Breast epithelium (tissue), 4 donors: ENCODE data around the gene SIM1. TPM values are rescaled to one million over a fixed set of nuclear protein-coding genes. Genes with fewer than 3 reads are reported as not detected.

Experiments used
- DNase-seq, 2 donors: peaks; one replicate each; pipeline ENCODE4 v3.0.0-alpha.2; 2019; ENCODE audit warnings: low spot score in 2 of 2
- H3K27ac ChIP-seq, 2 donors: fragments of 200-600 bp; sonication (generic) in 1 of 2; one replicate each; pipeline ENCODE4 v1.5.1; 2016 to 2019; ENCODE audit warnings: mild to moderate bottlenecking in 1 of 2
- H3K27me3 ChIP-seq, 2 donors: fragments of 200-600 bp; sonication (generic) in 1 of 2; one replicate each; pipeline versions ENCODE4 v1.5.1 to v1.6.0; 2017 to 2019; ENCODE audit warnings: control low read depth in 1 of 2, mild to moderate bottlenecking in 1 of 2
- H3K36me3 ChIP-seq: fragments of 200-600 bp; one replicate; pipeline ENCODE4 v1.5.1; 2019
- H3K4me1 ChIP-seq, 2 donors: fragments of 200-600 bp; sonication (generic); one replicate each; pipeline ENCODE4 v1.5.1; 2016 to 2019; ENCODE audit warnings: control low read depth in 1 of 2
- H3K4me3 ChIP-seq, 3 donors: fragments of 200-600 bp; sonication (generic); 1 replicate in 2 of 3; 2 replicates in 1 of 3; pipeline ENCODE4 v1.5.1; 2016 to 2019; ENCODE audit warnings: mild to moderate bottlenecking in 3 of 3, moderate library complexity in 2 of 3
- H3K9me3 ChIP-seq, 2 donors: fragments of 200-600 bp; sonication (generic) in 1 of 2; one replicate each; pipeline ENCODE4 v1.5.1; 2016 to 2019; ENCODE audit warnings: control low read depth in 1 of 2
- POLR2A ChIP-seq: fragments of 450-650 bp; IDR thresholded peaks from one replicate; pipeline ENCODE4 v1.6.1; 2016; ENCODE audit warnings: antibody characterized with exemption, mild to moderate bottlenecking, moderate library complexity
- POLR2AphosphoS5 ChIP-seq, 3 donors: sonication (generic); formaldehyde crosslinking; IDR thresholded peaks; one replicate each; pipeline ENCODE4 v1.6.1; 2017; ENCODE audit warnings: antibody characterized with exemption in 3 of 3
- intact Hi-C: fragments of 100-400 bp; cut with DNase I; formaldehyde crosslinking; loops from one replicate; pipeline ENCODE4 v1.15.1; 2023; ENCODE audit warnings: low total_unique reads
- total RNA-seq, 3 donors: library from RNA; depleted of rRNA; stranded (reverse); fragments of >200 nt; gene quantifications; one replicate each; pipeline ENCODE4 v1.1.0, GENCODE V29; 2016
- TF ChIP-seq, protein P1 (sequence below), 3 donors: fragments of 450-650 bp; IDR thresholded peaks; one replicate each; pipeline ENCODE4 v1.5.1; 2016 to 2017; ENCODE audit warnings: antibody characterized with exemption in 3 of 3, mild to moderate bottlenecking in 3 of 3, moderate library complexity in 3 of 3

The SIM1 gene
- total RNA-seq, 3 donors from 2014 or later = 0.59 to 7.2 (median 2.0) TPM

GRCh38 chr6:100381111-100381510 lies 83.6 kb downstream of the SIM1 start:
- intact Hi-C loops = no loop called here
- TF ChIP-seq POLR2AphosphoS5 (IDR thresholded peaks at IDR 0.05) (no peak), POLR2A (no peak)
- TF ChIP-seq, protein P1, sequence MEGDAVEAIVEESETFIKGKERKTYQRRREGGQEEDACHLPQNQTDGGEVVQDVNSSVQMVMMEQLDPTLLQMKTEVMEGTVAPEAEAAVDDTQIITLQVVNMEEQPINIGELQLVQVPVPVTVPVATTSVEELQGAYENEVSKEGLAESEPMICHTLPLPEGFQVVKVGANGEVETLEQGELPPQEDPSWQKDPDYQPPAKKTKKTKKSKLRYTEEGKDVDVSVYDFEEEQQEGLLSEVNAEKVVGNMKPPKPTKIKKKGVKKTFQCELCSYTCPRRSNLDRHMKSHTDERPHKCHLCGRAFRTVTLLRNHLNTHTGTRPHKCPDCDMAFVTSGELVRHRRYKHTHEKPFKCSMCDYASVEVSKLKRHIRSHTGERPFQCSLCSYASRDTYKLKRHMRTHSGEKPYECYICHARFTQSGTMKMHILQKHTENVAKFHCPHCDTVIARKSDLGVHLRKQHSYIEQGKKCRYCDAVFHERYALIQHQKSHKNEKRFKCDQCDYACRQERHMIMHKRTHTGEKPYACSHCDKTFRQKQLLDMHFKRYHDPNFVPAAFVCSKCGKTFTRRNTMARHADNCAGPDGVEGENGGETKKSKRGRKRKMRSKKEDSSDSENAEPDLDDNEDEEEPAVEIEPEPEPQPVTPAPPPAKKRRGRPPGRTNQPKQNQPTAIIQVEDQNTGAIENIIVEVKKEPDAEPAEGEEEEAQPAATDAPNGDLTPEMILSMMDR (IDR thresholded peaks at IDR 0.05) = no peak
- no peaks in the 10 kb centered on the region for H3K27me3 ChIP-seq

GRCh38 chr6:100379386-100379785 lies 85.3 kb downstream of the SIM1 start:
- TF ChIP-seq, protein P1 (IDR thresholded peaks at IDR 0.05) = no peak
- TF ChIP-seq POLR2A = no peak
- TF ChIP-seq POLR2AphosphoS5 (IDR thresholded peaks at IDR 0.05) = no peak
- Histone ChIP-seq H3K27ac (no peak overlapping the region), H3K4me3 (no peak overlapping the region), H3K4me1 (no peaks in the 10 kb centered on the region), H3K27me3 (no peaks in the 10 kb centered on the region), H3K36me3 (no peaks in the 10 kb centered on the region), H3K9me3 (no peaks in the 10 kb centered on the region)
- DNase-seq = no peak
- intact Hi-C loops = no loop called here

More at GRCh38 chr6:100381111-100381510, 83.6 kb downstream of the SIM1 start:
- no peak overlapping the region for H3K27ac ChIP-seq
- H3K36me3 ChIP-seq = no peaks in the 10 kb centered on the region
- DNase-seq = no peak
- no peaks in the 10 kb centered on the region for H3K4me1 ChIP-seq
- no peak overlapping the region for H3K4me3 ChIP-seq
- H3K9me3 ChIP-seq = no peaks in the 10 kb centered on the region

DNA sequence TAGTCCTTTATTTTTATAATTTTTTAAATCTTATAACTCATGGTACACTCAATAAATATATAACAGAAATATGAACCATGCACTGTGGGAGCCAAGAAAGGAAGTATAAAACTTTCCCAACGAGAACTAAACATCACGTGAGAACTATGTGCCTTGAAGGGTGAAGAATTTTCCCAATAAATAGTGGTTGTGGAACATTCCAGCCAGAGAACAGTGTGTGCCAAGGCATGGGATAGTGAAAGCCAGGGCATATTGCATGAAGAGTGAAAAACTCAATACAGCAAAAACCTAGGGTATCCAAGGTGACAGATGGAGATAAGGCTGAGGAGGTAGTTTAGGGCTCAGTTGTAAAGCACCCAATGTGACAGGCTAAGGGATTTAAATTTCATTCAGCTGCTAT lies 86.1 kb downstream of the SIM1 start:
- Histone ChIP-seq H3K4me3 (no peak overlapping the region), H3K9me3 (no peaks in the 10 kb centered on the region), H3K27me3 (no peaks in the 10 kb centered on the region), H3K27ac (no peak overlapping the region), H3K4me1 (no peaks in the 10 kb centered on the region), H3K36me3 (no peaks in the 10 kb centered on the region)
- DNase-seq = no peak
- no peak for TF ChIP-seq POLR2AphosphoS5 (IDR thresholded peaks at IDR 0.05)
- TF ChIP-seq POLR2A = no peak
- TF ChIP-seq, protein P1 (IDR thresholded peaks at IDR 0.05) = no peak
- intact Hi-C loops = no loop called here

- no peaks in the 10 kb centered on the region for H3K36me3 ChIP-seq
- no peaks in the 10 kb centered on the region for H3K4me1 ChIP-seq
- no peaks in the 10 kb centered on the region for H3K27me3 ChIP-seq
- no peak for DNase-seq
- H3K27ac ChIP-seq = no peak overlapping the region
- no peaks in the 10 kb centered on the region for H3K9me3 ChIP-seq
- no peak overlapping the region for H3K4me3 ChIP-seq
- TF ChIP-seq POLR2AphosphoS5 (IDR thresholded peaks at IDR 0.05) = no peak
- TF ChIP-seq, protein P1 (IDR thresholded peaks at IDR 0.05) = no peak
- intact Hi-C loops = no loop called here
These were observed 88.6 kb downstream of the SIM1 start for GRCh38 chr6:100376103-100376502.

- intact Hi-C loops = loop anchor here (5.0 kb wide), 1 partner anchor 1025 kb away; no protein-coding TSS in a partner anchor
These were observed 92.2 kb downstream of the SIM1 start for GRCh38 chr6:100372326-100373091.

More at GRCh38 chr6:100372326-100373091, 92.2 kb downstream of the SIM1 start:
- Histone ChIP-seq H3K36me3 (no peaks in the 10 kb centered on the region), H3K9me3 (no peaks in the 10 kb centered on the region), H3K27ac (no peak overlapping the region), H3K4me3 (no peak overlapping the region), H3K27me3 (no peaks in the 10 kb centered on the region), H3K4me1 (no peaks in the 10 kb centered on the region)
- TF ChIP-seq, protein P1 (IDR thresholded peaks at IDR 0.05) = no peak
- TF ChIP-seq POLR2A (no peak), POLR2AphosphoS5 (IDR thresholded peaks at IDR 0.05) (no peak)
- no peak for DNase-seq
